ACHN (cell line): ENCODE measurements around the gene CPEB1.
"Not testable (repeated sequence)": the region's sequence is repeated elsewhere in the genome, so short reads cannot be mapped to it uniquely, and the experiment has no call there.

Experiments
- DNase-seq: peaks from one replicate; pipeline ENCODE4 v3.0.0-alpha.2; 2015
- in situ Hi-C: cut with HindIII; loops from 2 replicates; pipeline ENCODE4 v1.10.0; 2017; ENCODE audit warnings: low sequenced_read_pairs, low pct_ligation_motif_present, low pct_unique_long_range_greater_than_20kb

CPEB1 gene

GRCh38 chr15:82651708-82652107 is 4.5 kb upstream of the CPEB1 start:
- no peak for DNase-seq
- in situ Hi-C loops: no loop called here

- DNase-seq: no peak
- in situ Hi-C loops: no loop called here
Measured at GRCh38 chr15:82650046-82650670, 3.0 kb upstream of the CPEB1 start.

- DNase-seq: no peak
- in situ Hi-C loops: no loop called here
Measured at GRCh38 chr15:82649226-82649999, 2.2 kb upstream of the CPEB1 start.

- DNase-seq: no peak
Measured at GRCh38 chr15:82648257-82649103, 1.3 kb upstream of the CPEB1 start.

GRCh38 chr15:82647835-82648256 is 683 bp upstream of the CPEB1 start:
- no peak for DNase-seq
- in situ Hi-C loops: no loop called here

More at GRCh38 chr15:82648257-82649103, 1.3 kb upstream of the CPEB1 start:
- in situ Hi-C loops: no loop called here

GRCh38 chr15:82646250-82647044 is 716 bp downstream of the CPEB1 start:
- no peak for DNase-seq
- in situ Hi-C loops: no loop called here

GRCh38 chr15:82644967-82645852 is 2.0 kb downstream of the CPEB1 start:
- DNase-seq, in situ Hi-C loops: not testable (repeated sequence)

- DNase-seq: no peak
- in situ Hi-C loops: no loop called here
Measured at GRCh38 chr15:82643992-82644391, 3.2 kb downstream of the CPEB1 start.

- no peak for DNase-seq
- in situ Hi-C loops: no loop called here
Measured at GRCh38 chr15:82642656-82643055, 4.5 kb downstream of the CPEB1 start.

- DNase-seq: no peak
- in situ Hi-C loops: no loop called here
Measured at GRCh38 chr15:82641129-82641798, 5.9 kb downstream of the CPEB1 start.

- DNase-seq: no peak
- in situ Hi-C loops: no loop called here
Measured at GRCh38 chr15:82640672-82641071, 6.5 kb downstream of the CPEB1 start.

- no peak for DNase-seq
- in situ Hi-C loops: no loop called here
Measured at GRCh38 chr15:82635798-82636197, 11.4 kb downstream of the CPEB1 start.

- in situ Hi-C loops: no loop called here
- DNase-seq: no peak
Measured at GRCh38 chr15:82630033-82630432, 17.1 kb downstream of the CPEB1 start.

GRCh38 chr15:82625136-82625535 is 22.0 kb downstream of the CPEB1 start:
- DNase-seq: no peak
- in situ Hi-C loops: no loop called here

GRCh38 chr15:82624438-82624837 is 22.7 kb downstream of the CPEB1 start:
- no peak for DNase-seq
- in situ Hi-C loops: no loop called here

- DNase-seq: no peak
- in situ Hi-C loops: no loop called here
Measured at GRCh38 chr15:82624008-82624407, 23.2 kb downstream of the CPEB1 start.

GRCh38 chr15:82621970-82622369 is 25.2 kb downstream of the CPEB1 start:
- in situ Hi-C loops: no loop called here
- no peak for DNase-seq
